Vagina (tissue), 2 donors: Measurements from ENCODE around the gene ARAF.

ENCODE experiments used
- POLR2A ChIP-seq, 2 donors: fragments of 450-650 bp; IDR thresholded peaks; one replicate each; pipeline ENCODE4 v1.6.1; 2017; ENCODE audit warnings: antibody characterized with exemption in 2 of 2, mild to moderate bottlenecking in 2 of 2, moderate library complexity in 2 of 2
- TF ChIP-seq, protein P1 (sequence below), 3 experiments: fragments of 450-650 bp in 2 of 3; fragments of 200-600 bp in 1 of 3; sonication (generic) in 1 of 3; IDR thresholded peaks; one replicate each; pipeline ENCODE4 v1.5.1; 2017 to 2019; ENCODE audit warnings: antibody characterized with exemption in 3 of 3, mild to moderate bottlenecking in 2 of 3, moderate library complexity in 2 of 3

DNA sequence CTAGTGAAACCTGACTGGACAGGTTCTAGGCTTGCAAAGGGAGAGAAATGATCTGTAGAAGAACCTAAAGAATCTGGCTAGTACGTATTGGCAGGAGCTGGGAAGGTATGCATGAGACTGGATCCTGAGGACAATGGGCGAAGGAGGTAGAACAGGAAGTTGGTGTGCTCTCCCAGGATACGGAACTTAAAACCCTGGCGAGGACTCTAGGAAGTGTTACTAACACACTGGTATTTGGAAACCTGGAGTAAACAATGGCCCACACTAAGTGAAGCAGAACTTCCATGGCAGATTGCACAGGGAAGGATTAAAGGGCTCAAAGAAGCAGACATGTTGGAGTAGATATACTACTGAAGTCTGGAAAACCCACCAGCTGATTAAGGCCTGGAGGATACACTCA lies 49.5 kb downstream of the ARAF start:
- TF ChIP-seq, protein P1, sequence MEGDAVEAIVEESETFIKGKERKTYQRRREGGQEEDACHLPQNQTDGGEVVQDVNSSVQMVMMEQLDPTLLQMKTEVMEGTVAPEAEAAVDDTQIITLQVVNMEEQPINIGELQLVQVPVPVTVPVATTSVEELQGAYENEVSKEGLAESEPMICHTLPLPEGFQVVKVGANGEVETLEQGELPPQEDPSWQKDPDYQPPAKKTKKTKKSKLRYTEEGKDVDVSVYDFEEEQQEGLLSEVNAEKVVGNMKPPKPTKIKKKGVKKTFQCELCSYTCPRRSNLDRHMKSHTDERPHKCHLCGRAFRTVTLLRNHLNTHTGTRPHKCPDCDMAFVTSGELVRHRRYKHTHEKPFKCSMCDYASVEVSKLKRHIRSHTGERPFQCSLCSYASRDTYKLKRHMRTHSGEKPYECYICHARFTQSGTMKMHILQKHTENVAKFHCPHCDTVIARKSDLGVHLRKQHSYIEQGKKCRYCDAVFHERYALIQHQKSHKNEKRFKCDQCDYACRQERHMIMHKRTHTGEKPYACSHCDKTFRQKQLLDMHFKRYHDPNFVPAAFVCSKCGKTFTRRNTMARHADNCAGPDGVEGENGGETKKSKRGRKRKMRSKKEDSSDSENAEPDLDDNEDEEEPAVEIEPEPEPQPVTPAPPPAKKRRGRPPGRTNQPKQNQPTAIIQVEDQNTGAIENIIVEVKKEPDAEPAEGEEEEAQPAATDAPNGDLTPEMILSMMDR (IDR thresholded peaks at IDR 0.05): no peak
- TF ChIP-seq POLR2A (IDR thresholded peaks at IDR 0.05): no peak
